ENCODE results near the gene ITIH5.

GRCh38 chr10:7547829-7548228 lies 118.9 kb downstream of the ITIH5 start:
- TF ChIP-seq CTCF (IDR thresholded peaks at IDR 0.05) (no peak), ZFX (IDR thresholded peaks at IDR 0.05; ENCODE audit: borderline replicate concordance) (no peak)

Data from 22Rv1 (cell line).